ENCODE measurements around the gene CNTN5. TPM values are rescaled to one million over a fixed set of nuclear protein-coding genes. Genes with fewer than 3 reads are reported as not detected.

The CNTN5 gene
- total RNA-seq, 1 experiment from 2014 or later = not detected

DNA sequence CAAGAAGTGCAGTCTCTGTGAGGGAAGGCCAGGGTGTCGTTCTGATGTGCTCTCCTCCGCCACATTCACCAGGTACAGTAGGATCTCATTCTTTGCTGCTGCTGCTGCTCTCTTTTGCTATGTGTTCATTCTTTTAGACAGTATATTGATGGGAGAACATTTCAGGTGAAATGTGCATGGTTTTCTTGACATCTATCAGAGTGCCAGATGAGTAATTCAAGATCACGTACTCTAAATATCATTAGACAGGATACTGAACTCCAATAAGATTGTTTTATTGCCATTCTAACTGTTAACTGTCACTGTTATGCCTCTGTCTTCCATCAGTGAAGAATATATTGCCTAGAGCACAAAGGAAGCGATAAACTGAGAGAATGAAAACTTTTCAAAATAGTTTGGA is 895.3 kb downstream of the CNTN5 start:
- Mint-ChIP-seq H3K27ac (ENCODE audit: low read depth, unreplicated experiment) (no peak overlapping the region), H3K4me1 (ENCODE audit: insufficient read depth, unreplicated experiment) (no peaks in the 10 kb centered on the region), H3K9me3 (ENCODE audit: unreplicated experiment) (peaks cover 27% of the 10 kb centered on the region), H3K27me3 (ENCODE audit: insufficient read depth, unreplicated experiment) (no peaks in the 10 kb centered on the region), H3K36me3 (ENCODE audit: insufficient read depth, unreplicated experiment) (no peaks in the 10 kb centered on the region), H3K4me3 (ENCODE audit: unreplicated experiment) (no peak overlapping the region)
- TF ChIP-seq, protein P1, sequence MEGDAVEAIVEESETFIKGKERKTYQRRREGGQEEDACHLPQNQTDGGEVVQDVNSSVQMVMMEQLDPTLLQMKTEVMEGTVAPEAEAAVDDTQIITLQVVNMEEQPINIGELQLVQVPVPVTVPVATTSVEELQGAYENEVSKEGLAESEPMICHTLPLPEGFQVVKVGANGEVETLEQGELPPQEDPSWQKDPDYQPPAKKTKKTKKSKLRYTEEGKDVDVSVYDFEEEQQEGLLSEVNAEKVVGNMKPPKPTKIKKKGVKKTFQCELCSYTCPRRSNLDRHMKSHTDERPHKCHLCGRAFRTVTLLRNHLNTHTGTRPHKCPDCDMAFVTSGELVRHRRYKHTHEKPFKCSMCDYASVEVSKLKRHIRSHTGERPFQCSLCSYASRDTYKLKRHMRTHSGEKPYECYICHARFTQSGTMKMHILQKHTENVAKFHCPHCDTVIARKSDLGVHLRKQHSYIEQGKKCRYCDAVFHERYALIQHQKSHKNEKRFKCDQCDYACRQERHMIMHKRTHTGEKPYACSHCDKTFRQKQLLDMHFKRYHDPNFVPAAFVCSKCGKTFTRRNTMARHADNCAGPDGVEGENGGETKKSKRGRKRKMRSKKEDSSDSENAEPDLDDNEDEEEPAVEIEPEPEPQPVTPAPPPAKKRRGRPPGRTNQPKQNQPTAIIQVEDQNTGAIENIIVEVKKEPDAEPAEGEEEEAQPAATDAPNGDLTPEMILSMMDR (IDR thresholded peaks at IDR 0.05; ENCODE audit: unreplicated experiment) = no peak
- ChIA-PET POLR2A (no interaction called here), CTCF (no interaction called here)
- DNase-seq (ENCODE audit: unreplicated experiment) = no peak
- no TSS peak for BruUV-seq (replicated peaks)
- intact Hi-C loops (cut with micrococcal nuclease) = no loop called here

DNA sequence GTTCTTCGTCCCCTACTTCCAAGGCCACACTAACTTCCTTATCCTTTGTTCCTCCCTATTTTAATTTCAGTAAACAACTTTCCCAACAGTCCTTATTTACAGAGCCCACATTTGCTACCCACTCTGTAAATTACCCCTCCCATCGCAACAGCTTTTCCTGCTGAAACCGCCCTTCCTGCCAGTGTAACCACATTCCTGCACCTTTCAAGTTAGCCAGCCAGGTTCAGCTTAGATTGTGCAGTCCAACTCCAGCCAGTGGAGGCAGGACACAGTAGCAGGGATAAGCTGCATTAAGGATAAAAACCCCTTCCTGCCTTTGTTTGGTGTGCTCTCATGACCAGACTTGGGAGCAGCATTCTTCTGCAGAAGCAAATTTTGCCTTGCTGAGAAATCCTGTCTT is 898.0 kb downstream of the CNTN5 start:
- intact Hi-C loops (cut with micrococcal nuclease) = no loop called here
- Mint-ChIP-seq H3K27ac (ENCODE audit: low read depth, unreplicated experiment) (no peak overlapping the region), H3K9me3 (ENCODE audit: unreplicated experiment) (peaks cover 33% of the 10 kb centered on the region), H3K36me3 (ENCODE audit: insufficient read depth, unreplicated experiment) (no peaks in the 10 kb centered on the region), H3K4me3 (ENCODE audit: unreplicated experiment) (no peak overlapping the region), H3K27me3 (ENCODE audit: insufficient read depth, unreplicated experiment) (no peaks in the 10 kb centered on the region), H3K4me1 (ENCODE audit: insufficient read depth, unreplicated experiment) (no peaks in the 10 kb centered on the region)
- ChIA-PET CTCF (no interaction called here), POLR2A (no interaction called here)
- no TSS peak for BruUV-seq (replicated peaks)
- TF ChIP-seq, protein P1 (IDR thresholded peaks at IDR 0.05; ENCODE audit: unreplicated experiment) = no peak
- no peak for DNase-seq (ENCODE audit: unreplicated experiment)

DNA sequence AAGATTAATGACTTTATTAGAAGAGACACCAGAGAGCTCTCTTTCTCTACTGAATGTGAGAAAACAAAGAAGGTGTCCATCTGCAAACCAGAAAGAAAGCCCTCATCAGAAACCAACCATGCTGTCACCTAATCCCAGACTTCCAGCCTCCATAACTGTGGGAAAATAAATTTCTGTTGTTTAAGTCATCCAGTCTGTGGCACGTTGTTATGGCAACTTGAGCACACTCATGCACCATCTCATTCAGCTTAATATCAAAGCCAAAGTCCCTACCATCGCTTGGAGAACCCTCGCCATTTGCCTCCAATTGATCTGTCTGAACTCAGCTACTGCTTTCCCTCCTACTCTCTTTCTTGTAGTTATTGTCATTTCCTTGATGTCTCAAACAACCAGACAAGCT is 900.2 kb downstream of the CNTN5 start:
- H3K4me1 Mint-ChIP-seq (ENCODE audit: insufficient read depth, unreplicated experiment) = no peaks in the 10 kb centered on the region
- TF ChIP-seq, protein P1 (IDR thresholded peaks at IDR 0.05; ENCODE audit: unreplicated experiment) = no peak
- DNase-seq (ENCODE audit: unreplicated experiment) = no peak
- intact Hi-C loops (cut with micrococcal nuclease) = no loop called here
- H3K27me3 Mint-ChIP-seq (ENCODE audit: insufficient read depth, unreplicated experiment) = no peaks in the 10 kb centered on the region
- peaks cover 36% of the 10 kb centered on the region for H3K9me3 Mint-ChIP-seq (ENCODE audit: unreplicated experiment)
- ChIA-PET POLR2A (no interaction called here), CTCF (interaction anchor here (0.6 to 0.7 kb wide), 2 partner anchors 20 to 568 kb away, joined by 3 read pairs; no protein-coding TSS in a partner anchor)
- BruUV-seq (replicated peaks) = no TSS peak
- no peak overlapping the region for H3K4me3 Mint-ChIP-seq (ENCODE audit: unreplicated experiment)
- no peak overlapping the region for H3K27ac Mint-ChIP-seq (ENCODE audit: low read depth, unreplicated experiment)
- H3K36me3 Mint-ChIP-seq (ENCODE audit: insufficient read depth, unreplicated experiment) = no peaks in the 10 kb centered on the region

DNA sequence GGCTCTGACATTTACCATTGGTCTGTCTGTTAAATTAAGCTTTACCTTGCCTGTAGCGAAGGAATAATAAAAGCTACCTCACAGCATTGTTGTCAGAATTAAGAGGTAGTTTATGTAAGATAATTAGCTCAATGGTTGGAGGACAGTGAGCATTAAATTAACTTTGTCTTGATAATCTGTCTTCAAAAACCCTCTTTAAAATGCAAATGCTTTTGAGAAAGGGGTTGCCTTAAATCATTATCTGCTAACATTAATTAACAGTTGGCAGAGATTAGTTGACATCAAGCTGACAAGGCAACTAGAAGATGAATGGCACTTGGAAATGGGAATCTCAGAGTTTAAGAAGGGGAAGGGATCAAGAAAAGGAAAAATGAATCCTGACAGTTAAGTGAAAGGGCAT is 905.2 kb downstream of the CNTN5 start:
- Mint-ChIP-seq H3K27me3 (ENCODE audit: insufficient read depth, unreplicated experiment) (no peaks in the 10 kb centered on the region), H3K4me3 (ENCODE audit: unreplicated experiment) (no peak overlapping the region), H3K27ac (ENCODE audit: low read depth, unreplicated experiment) (no peak overlapping the region), H3K4me1 (ENCODE audit: insufficient read depth, unreplicated experiment) (no peaks in the 10 kb centered on the region), H3K36me3 (ENCODE audit: insufficient read depth, unreplicated experiment) (no peaks in the 10 kb centered on the region), H3K9me3 (ENCODE audit: unreplicated experiment) (peaks cover 22% of the 10 kb centered on the region)
- ChIA-PET POLR2A (no interaction called here), CTCF (no interaction called here)
- no peak for DNase-seq (ENCODE audit: unreplicated experiment)
- intact Hi-C loops (cut with micrococcal nuclease) = no loop called here
- BruUV-seq (replicated peaks) = no TSS peak
- TF ChIP-seq, protein P1 (IDR thresholded peaks at IDR 0.05; ENCODE audit: unreplicated experiment) = no peak

Measured in MCF 10A (cell line).